DMS53 (cell line): Measurements from ENCODE around the gene TBX6.

Experiments used
- DNase-seq: peaks from one replicate; lab custom pipeline; 2025; lab: John Stamatoyannopoulos, UW

TBX6 gene

DNA sequence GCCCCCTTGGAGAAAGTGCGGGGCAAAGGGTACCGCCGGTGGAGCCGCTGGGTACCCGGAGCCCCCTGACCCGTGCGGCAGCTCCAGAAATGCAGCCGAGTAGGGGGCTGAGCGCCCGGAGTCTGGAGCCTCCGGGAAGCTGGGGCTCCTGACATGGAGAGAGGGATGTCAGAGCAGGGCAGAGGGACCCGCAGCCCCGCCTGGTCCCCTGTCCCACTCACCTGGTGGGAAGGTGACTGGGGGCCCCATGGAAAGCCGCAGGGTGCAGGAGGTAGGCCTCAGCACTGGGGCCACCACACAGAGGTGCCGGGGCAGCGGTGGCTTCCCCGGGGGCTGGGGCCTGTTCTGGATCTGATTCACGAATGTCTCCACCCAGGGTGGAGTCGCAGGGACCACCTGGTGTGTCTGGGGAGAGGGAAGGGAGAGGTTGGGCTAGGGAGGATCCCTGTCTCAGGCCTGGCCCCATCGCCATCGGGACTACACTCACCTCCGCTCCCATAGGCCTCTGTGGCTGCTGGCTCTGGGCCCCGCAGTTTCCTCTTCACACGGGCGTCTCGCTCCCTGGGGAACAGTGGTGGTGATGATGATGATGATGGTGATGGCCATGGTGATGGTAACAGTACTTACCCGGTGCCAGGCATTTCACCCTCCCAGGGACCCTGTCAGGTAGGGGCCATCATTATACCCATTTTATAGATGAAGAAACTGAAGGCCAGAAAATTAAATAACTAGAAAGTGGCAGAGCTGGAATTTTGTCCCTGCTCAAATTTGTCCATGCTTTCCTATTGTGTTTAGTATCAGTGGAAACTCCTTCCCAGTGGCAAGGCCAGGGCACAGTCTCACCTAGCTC is 5.2 kb downstream of the TBX6 start:
- no peak for DNase-seq

DNA sequence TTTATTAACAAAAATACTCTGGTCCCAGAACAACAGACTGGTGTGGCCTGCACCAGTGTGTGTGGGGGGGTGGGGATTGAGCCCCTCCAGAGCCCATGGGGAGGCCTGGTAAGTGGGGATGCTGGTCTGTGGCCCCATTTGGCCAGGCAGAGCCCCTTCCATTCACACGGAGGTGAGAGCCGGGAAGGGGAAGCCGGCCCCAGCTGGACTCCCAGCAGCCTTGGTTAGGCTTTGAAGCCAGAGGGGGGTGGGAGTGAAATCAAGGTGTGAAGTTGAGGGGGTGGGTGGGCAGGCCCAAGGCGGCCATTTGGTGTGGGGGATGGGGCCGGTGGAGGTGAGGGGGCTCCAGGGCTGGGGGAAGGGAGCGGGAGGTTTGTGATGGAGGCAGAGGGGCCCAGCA is 5.9 kb downstream of the TBX6 start:
- no peak for DNase-seq

DNA sequence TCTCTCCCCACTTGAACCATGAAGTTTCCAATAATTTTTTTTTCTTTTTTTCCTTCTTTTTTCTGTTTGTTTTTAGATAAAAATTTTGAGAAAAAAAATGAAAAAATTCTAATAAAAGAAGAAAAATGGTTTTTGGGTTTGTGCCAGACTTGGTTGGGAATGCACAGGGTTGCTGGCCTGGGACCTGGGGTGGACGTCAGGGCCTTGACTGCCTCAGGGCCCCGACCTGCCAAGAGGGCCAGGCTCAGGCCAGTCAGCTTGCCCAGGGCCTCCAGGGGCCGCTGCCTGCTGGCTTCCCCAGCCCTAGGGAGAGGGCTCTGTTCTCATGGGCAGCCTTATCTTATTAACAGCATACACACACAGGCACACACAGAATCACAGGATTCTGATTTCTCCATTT is 6.5 kb downstream of the TBX6 start:
- DNase-seq = no peak

DNA sequence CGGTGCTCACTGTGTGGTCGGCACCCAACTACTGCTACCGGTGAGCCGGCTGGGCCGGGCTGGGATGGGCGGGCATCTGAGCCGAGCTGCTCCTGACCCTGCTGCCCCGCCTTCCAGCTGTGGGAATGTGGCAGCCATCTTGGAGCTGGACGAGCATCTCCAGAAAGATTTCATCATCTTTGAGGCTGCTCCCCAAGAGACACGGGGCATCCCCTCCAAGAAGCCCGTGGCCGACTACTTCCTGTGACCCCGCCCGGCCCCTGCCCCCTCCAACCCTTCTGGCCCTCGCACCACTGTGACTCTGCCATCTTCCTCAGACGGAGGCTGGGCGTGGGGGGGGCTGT is 6.9 kb downstream of the TBX6 start:
- no peak for DNase-seq

DNA sequence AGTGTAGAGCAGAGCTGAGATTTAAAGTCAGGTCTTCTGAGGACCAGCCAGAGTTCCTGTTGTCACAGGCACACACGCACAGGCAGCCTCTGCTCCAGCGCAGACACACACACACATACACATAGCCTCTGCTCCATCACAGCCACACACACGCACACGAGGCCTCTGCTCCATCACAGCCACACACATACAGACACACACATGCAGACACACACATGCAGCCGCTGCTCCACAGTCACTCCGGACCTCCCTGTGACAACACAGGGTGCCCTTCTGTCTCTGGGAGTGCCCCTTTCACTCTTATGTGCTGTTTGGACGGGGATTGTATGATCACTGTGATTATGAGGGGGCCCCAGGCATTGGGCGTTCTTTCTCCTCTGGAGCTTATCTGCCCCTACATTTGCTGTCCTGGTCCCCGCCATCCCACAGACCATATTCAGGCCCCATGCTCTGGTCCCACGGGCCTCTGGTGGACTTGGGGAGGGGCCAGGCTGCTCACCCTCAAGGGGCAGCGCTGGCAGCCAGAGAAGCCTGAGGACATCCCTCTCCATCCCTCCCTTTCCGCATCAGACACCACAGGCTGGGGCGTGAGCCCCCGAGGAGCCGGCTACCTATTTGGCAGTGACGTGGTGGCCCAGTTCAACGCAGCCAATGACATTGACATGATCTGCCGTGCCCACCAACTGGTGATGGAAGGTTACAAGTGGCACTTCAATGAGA is 7.5 kb downstream of the TBX6 start:
- DNase-seq = no peak

DNA sequence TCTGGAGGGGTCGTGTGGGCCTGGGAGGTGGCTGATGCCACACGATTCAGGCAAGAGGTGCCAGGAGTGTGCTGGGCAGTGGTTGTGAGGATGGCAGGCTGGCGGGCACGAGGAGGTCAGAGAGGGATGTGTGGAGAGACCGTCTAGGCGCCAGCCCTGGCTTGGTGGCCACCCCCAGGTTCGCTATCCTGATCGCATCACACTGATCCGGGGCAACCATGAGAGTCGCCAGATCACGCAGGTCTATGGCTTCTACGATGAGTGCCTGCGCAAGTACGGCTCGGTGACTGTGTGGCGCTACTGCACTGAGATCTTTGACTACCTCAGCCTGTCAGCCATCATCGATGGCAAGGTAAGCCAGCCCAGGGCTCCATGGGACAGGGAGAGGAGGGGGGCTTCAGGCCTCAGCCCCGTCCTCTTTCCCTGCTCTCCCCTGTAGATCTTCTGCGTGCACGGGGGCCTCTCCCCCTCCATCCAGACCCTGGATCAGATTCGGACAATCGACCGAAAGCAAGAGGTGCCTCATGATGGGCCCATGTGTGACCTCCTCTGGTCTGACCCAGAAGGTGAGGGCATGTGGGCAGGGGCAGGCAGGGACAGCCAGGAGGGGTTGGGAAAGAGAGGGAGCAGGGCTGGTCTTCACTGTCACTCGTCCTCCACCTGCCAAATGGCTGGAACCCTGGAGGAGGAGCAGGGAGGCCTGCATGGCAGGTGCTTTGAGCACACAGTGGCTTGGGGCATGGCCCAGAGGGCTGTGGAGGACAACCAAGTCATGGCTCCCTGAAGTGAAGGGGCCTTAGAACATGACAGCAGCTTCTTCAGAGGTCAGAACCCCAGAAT is 8.3 kb downstream of the TBX6 start:
- no peak for DNase-seq

DNA sequence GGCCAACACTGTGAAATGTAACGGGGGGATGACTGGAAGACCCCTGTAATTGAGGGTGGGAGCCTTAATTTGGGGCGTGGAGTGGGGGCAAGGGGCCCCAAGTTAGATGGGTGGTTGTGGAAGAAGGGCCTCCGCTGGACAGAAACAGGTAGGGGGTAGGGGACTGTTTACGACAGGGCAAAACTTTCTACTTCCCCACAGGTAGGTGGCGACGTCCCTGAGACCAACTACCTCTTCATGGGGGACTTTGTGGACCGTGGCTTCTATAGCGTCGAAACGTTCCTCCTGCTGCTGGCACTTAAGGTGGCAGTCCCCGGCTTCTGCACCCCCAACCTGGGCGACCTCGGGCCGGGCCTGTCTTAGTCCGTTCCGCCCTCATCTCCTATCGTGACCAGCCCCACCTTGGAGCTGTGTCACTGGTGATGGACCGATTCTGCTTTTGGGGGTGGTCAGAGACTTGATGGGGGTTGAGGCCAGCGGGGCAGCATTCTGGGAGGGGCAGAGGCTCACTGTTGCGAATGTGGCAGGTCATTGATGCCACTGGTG is 9.1 kb downstream of the TBX6 start:
- DNase-seq = no peak

DNA sequence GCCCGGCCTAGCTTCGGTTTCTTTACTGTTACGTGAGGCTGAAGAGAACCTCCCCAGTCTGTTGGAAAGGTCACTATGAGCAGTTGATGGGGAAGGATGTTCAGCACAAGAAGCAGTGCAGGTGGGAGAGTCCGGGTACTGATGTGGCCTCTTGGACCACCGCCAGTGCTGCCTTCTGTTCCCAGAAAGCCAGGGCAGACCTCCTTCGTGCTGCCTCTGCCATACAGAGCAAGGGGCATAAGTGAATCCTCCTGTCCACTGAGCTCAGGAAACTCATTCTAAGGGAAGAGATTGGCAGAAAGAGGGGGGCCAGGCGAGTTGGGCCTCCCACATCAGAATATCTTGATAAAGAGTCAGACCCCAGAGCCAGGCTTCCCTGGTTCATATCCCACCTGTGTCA is 12.2 kb downstream of the TBX6 start:
- no peak for DNase-seq

DNA sequence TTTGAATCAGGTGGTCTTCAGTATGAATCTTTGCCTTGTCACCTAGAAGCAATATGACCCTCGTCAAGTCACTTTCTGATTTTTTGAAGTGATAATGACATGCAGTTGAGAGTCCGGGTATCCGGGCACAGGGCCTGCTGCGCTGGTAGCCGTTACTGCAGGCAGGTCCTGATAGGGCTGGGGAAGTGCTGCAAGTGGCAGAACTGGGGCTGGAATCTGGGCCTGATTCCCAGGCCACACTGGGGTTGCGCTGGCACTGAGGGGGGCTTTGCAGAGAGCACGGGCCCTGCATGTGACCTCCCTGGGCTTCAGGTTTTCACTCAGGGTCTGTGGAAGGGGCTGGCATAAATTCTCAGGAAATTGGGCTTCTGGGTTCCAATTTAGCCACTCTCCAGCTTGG is 13.0 kb downstream of the TBX6 start:
- DNase-seq = no peak

DNA sequence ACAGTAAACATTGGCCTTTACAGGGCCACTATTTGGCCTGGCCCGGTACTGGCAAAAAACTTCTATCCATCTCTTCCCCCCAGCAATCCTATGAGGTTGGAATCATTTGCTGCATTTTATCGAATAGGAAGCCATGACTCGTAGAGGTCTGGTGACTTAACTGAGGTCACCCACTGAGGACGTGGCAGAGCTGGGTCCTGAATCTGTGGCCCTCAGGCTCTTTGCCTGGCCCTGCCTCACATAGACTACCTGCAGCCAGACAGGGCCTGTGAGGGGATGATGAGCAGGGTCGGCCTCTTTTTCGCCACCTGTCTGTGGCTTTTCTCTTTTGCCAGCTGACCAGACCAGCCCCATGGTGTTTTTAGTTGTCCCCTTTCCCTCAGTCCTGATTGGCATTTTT is 14.1 kb downstream of the TBX6 start:
- no peak for DNase-seq

DNA sequence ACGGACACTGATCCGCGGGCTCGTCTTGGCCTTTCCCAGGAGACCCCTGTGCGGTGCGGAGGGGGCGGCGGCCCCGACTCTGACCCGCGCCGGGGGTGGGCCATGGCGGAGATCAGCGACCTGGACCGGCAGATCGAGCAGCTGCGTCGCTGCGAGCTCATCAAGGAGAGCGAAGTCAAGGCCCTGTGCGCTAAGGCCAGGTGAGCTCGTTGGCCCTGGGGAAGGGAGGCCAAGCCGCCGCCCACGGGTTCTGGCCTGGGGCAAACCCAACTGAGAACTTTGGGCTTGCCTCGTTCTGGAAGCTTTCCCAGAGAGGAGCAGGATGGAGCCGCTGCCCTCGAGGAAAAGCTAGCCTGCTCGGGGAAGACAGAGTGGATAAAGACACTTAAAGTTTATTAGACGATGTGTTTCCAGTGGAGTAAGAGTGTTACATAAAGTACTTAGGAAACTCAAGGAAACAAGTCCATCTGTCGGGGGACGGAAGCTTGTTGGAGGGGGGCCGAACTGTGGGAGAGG is 15.4 kb downstream of the TBX6 start:
- peak; percentile 45 for DNase-seq

DNA sequence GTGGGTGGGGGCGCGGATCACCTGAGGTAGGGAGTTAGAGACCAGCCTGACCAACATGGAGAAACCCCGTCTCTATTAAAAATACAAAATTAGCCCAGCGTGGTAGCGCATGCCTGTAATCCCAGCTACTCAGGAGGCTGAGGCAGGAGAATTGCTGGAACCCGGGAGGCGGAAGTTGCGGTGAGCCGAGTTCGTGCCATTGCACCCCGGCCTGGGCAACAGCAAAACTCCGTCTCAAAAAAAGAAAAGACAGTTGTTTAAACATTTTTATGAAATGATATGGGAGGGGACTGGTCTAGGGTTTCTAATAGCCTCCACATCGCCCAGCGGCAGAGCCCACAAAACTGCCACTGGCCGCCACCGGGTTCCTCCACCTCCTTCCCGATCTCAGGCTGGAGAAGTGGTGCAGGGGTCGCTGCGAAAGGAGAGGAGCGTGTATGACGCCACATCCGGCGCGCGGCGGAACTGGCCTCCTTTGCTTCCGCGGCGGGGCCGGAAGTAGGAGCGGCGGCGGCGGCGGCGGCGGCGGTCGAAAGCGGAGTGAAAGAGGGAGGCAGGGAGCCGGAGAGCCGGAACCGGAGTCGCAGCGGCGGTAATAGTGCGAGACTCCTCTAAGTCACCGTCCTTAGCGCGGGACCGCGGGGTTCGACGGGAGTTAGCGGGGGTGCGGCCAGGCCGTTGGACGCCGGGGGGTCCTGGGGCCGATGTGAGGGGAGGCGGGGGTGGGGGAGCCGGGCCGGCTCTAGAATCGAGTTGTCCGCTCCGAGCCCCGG is 16.0 kb downstream of the TBX6 start, which contains the start of gene PPP4C:
Gene PPP4C (plus strand): TSS at position 492 of the 773 bp plus-strand sequence. CDS start 384 bp downstream, outside the sequence.
- DNase-seq = peak; percentile 94

DNA sequence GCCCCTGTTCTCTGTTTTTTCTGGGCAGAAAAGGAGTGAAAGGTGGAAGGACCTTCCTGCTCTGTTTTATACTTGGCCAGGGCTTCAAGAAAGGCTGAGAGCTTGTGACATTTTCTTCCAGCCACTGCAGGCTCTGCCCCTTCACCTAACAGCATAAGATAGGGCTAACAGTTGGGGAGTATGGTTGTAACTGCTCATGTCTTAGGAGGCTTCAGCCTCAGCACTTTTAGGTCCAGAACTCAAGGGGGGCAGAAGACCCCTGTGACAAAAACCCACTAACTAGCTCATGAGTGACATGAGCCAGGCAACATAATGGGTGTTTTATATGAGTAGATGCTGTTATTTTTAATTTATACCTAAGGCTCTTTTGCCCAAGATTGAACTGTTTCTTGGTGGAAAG is 21.2 kb downstream of the TBX6 start:
- DNase-seq = no peak

DNA sequence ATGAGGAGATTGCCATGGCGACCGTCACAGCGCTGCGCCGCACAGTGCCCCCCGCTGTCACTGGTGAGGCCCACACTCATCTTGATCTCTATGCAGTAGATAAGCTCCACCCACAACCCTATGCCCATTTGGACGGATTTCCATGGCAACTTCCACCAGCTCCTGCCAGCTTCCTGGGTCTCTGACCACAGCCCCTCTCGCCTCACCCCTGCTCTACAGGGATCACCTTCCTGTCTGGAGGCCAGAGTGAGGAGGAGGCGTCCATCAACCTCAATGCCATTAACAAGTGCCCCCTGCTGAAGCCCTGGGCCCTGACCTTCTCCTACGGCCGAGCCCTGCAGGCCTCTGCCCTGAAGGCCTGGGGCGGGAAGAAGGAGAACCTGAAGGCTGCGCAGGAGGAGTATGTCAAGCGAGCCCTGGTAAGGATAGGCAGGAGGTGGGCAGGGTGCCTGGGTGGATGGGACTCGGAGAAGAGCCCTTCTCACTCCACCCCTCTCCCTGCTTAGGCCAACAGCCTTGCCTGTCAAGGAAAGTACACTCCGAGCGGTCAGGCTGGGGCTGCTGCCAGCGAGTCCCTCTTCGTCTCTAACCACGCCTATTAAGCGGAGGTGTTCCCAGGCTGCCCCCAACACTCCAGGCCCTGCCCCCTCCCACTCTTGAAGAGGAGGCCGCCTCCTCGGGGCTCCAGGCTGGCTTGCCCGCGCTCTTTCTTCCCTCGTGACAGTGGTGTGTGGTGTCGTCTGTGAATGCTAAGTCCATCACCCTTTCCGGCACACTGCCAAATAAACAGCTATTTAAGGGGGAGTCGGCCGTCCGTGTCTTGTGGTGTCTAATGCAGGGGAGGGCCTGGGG is 21.9 kb downstream of the TBX6 start:
- no peak for DNase-seq

DNA sequence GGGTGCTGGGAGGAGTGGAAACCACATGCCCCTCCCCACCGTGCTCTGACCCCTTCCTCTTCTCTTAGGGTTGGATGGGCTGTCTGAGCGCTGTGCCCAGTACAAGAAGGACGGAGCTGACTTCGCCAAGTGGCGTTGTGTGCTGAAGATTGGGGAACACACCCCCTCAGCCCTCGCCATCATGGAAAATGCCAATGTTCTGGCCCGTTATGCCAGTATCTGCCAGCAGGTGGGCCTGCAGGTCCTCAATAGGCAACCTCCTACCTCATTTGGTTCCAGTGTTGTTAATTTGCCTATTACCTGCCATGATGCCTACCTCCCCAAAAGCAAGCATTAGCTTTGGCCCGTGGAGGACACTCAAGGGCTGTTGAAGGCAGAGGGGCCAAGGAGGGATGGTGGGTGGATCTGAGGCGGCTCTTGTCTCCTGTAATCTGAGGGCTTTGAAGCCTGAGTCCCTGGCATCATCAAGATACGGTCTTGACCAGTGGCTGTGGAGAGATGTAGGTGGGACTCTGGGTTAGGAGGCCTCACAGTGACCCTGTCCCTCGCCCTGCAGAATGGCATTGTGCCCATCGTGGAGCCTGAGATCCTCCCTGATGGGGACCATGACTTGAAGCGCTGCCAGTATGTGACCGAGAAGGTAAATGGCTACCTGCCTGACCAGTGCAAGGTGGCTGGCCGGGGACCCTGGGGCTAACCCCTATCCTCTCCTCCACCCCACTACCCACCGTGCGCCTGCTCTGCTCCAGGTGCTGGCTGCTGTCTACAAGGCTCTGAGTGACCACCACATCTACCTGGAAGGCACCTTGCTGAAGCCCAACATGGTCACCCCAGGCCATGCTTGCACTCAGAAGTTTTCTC is 22.7 kb downstream of the TBX6 start:
- peak; percentile 55 for DNase-seq

DNA sequence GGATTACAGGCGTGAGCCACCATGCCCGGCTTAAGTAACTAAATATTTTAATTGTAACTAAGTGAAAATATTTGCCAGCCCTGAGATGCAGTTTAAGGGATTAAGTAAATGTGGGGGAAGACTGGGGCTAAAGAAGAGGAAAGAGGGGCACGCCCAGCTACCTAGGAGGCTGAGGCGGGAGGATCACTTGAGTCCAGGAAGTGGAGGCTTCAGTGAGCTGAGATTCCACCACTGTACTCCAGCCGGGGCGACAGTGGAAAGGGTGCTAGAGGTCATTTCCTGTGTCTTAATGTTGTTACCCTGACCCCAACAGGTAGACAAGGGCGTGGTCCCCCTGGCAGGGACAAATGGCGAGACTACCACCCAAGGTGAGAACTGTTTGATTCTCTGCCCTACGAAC is 23.4 kb downstream of the TBX6 start:
- no peak for DNase-seq

DNA sequence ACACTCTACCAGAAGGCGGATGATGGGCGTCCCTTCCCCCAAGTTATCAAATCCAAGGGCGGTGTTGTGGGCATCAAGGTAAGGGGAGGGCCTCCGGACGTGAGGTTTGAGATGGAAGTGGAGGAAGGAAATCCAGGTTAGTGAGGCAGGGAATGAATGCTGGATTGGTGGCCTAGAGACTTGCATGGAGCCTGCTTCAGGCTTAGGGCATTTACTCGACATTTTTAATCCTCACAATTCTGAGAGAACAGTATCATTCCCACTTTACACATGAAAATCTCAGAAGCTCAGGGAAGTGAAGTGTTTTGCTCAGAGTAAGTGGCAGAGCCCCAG is 24.2 kb downstream of the TBX6 start:
- DNase-seq = no peak

DNA sequence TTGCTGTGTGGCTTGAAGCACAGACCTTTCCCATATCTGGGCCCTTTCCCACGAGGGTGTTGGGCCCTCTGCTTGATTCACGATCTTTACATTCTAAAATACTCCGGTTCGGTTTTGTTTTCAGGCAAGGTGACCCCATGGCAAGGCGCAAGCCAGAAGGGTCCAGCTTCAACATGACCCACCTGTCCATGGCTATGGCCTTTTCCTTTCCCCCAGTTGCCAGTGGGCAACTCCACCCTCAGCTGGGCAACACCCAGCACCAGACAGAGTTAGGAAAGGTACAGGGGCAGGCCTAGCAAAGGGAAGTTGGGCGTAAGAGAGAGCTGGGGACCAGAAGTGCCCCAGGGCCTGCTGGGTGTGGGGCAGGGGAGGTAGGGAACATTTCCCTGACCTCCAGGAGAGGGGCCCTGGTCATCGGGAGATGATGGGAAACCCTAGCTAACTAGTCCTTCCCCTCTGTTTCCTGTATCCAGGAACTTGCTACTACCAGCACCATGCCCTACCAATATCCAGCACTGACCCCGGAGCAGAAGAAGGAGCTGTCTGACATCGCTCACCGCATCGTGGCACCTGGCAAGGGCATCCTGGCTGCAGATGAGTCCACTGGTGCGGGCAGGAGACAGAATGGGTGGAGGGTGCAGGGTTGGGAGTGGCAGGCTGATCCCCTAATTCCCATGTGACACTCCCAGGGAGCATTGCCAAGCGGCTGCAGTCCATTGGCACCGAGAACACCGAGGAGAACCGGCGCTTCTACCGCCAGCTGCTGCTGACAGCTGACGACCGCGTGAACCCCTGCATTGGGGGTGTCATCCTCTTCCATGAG is 24.8 kb downstream of the TBX6 start:
- no peak for DNase-seq
